WERI-Rb-1 (cell line): ENCODE measurements around the gene FBXL12.

Experiments used
- DNase-seq: peaks from one replicate; pipeline ENCODE4 v3.0.0-alpha.2; 2020
- H3K27ac ChIP-seq: fragments of 250-450 bp; sonication (Bioruptor Pico); 2 replicates; pipeline ENCODE4 v1.5.1; 2020; ENCODE audit warnings: mild to moderate bottlenecking, moderate library complexity
- H3K27me3 ChIP-seq: fragments of 250-450 bp; sonication (Bioruptor Pico); 2 replicates; pipeline ENCODE4 v1.5.1; 2021; ENCODE audit warnings: mild to moderate bottlenecking, low read depth, moderate library complexity; ENCODE audit not compliant: insufficient read depth, severe bottlenecking
- H3K36me3 ChIP-seq: fragments of 250-450 bp; sonication (Bioruptor Pico); 2 replicates; pipeline ENCODE4 v1.5.1; 2020; ENCODE audit warnings: mild to moderate bottlenecking, moderate library complexity
- H3K4me3 ChIP-seq: 2 replicates; pipeline ENCODE4 v1.5.1; 2011; ENCODE audit warnings: low read depth, mild to moderate bottlenecking, control low read depth, low read length
- H3K9me3 ChIP-seq: fragments of 250-450 bp; sonication (Bioruptor Pico); 2 replicates; pipeline ENCODE4 v1.5.1; 2021; ENCODE audit warnings: mild to moderate bottlenecking, moderate library complexity; ENCODE audit not compliant: severe bottlenecking
- CTCF ChIP-seq: IDR thresholded peaks from 2 replicates; pipeline ENCODE4 v1.5.1; 2011; ENCODE audit warnings: low read depth, mild to moderate bottlenecking, control low read depth, inconsistent platforms, low read length

FBXL12 gene

GRCh38 chr19:9818734-9819595 is at the start of gene FBXL12:
Gene FBXL12, minus strand, starts transcription at chr19:9819079. Its CDS starts 266 bp downstream, at chr19:9818813.
- H3K9me3 ChIP-seq = no peaks in the 10 kb centered on the region
- peak; percentile 100 for DNase-seq
- TF ChIP-seq CTCF = no peak
- peak within 1 kb of the TSS; percentile 91 for H3K4me3 ChIP-seq
- peaks cover 29% of the 10 kb centered on the region for H3K36me3 ChIP-seq
- no peaks in the 10 kb centered on the region for H3K27me3 ChIP-seq
- H3K27ac ChIP-seq = peak within 1 kb of the TSS; percentile 93

GRCh38 chr19:9865732-9866501 is 47.0 kb upstream of the FBXL12 start:
- Histone ChIP-seq H3K27ac (no peak overlapping the region), H3K4me3 (no peak overlapping the region), H3K27me3 (no peaks in the 10 kb centered on the region), H3K9me3 (no peaks in the 10 kb centered on the region), H3K36me3 (no peaks in the 10 kb centered on the region)
- DNase-seq = no peak
- no peak for TF ChIP-seq CTCF

DNA sequence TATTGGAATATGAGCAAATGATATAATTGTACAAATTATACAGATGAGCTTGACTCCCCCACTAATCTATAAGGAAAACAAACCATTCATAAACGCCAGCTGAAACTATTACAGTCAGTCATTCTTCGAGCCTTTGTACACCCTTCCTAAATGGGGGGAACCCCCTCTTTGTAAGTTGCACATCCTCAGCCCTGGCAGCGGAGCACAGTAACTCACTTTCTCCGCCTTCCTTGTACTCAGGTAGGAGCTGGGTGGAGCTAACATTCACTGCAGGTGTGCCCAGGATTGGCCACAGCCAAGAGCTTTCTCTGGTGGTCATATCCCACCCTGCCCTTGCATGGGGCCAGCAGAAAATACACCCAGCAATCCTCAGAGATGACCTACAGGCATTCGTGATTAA is 44.9 kb upstream of the FBXL12 start:
- TF ChIP-seq CTCF = no peak
- H3K9me3 ChIP-seq = no peaks in the 10 kb centered on the region
- H3K27me3 ChIP-seq = no peaks in the 10 kb centered on the region
- H3K36me3 ChIP-seq = peaks cover 10% of the 10 kb centered on the region
- DNase-seq = no peak
- no peak overlapping the region for H3K4me3 ChIP-seq
- H3K27ac ChIP-seq = no peak overlapping the region

DNA sequence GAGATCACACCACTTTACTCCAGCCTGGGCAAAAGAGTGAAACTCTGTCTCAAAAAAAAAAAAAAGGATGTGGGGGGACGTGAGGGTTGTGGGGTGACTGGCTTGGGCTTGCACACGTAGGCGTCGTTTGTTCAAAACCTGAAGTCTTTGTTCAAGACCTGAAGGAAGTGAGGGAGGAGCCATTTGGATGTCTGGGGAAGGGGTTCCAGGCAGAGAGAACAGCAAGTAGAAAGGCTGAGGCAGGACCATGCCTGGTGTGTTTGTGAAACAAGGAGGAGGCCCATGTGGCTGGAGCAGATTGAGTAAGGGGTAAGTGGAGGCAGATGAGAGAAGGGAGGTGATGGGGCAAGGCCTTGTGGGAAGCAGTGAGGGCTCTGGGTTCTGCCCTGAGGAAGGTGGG is 44.1 kb upstream of the FBXL12 start:
- Histone ChIP-seq H3K36me3 (peaks cover 15% of the 10 kb centered on the region), H3K4me3 (no peak overlapping the region), H3K27me3 (no peaks in the 10 kb centered on the region), H3K9me3 (no peaks in the 10 kb centered on the region), H3K27ac (no peak overlapping the region)
- TF ChIP-seq CTCF = no peak
- no peak for DNase-seq

DNA sequence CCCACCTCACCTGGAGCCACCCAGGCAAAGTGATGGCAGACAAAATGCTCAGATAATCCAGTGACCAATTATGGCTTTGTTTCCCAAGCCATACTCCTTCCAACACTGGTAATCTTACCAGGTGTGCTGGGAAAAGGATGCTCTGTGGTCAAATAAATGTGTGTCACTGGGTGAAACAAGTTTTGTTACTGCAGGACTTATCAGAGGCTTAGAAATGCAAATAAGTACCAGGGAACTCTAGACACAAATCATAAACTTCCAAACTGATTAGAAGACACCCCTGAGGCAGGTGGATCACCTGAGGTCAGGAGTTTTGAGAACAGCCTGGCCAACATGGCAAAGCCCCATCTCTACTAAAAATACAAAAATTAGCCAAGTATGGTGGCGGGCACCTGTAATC is 42.6 kb upstream of the FBXL12 start:
- DNase-seq = no peak
- no peak overlapping the region for H3K4me3 ChIP-seq
- peaks cover 26% of the 10 kb centered on the region for H3K36me3 ChIP-seq
- H3K27me3 ChIP-seq = no peaks in the 10 kb centered on the region
- no peak overlapping the region for H3K27ac ChIP-seq
- H3K9me3 ChIP-seq = no peaks in the 10 kb centered on the region
- no peak for TF ChIP-seq CTCF
